ENCODE data around the gene ERI2.
A peak's percentile ranks its signal among the peaks of the same experiment; 100 is the strongest.

DNA sequence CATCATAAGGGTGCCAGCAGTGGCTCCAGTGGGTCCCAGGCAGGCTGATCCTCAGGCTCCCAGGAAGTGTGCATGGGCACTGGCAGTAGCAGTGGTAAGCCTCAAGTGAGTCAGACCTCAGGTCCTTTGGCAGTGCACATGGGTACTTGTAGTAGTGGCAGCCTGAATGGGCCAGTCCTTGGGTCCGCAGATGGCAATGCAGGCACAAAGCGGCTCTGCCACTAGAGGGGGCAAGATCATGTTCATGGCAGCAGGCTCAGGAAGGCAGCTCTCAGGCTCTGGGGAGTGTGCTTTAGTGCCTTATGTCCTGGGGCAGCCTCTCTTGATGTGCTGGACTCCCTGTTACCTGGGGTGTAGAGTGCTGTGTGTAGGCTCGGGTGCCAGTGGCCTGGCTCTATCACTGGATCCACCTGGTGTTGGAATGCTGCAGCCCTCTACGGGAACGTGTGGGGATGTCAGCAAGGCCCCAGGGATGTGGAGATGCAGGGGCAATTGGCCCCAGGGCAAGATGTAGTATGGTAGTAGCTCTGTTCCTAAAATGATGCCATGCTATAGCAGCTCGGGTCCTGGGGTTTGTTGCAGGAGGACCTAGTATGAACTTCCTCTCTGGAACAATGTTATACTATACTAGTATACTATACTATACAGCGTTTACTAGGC is 31.4 kb downstream of the ERI2 start:
- TF ChIP-seq, protein P1, sequence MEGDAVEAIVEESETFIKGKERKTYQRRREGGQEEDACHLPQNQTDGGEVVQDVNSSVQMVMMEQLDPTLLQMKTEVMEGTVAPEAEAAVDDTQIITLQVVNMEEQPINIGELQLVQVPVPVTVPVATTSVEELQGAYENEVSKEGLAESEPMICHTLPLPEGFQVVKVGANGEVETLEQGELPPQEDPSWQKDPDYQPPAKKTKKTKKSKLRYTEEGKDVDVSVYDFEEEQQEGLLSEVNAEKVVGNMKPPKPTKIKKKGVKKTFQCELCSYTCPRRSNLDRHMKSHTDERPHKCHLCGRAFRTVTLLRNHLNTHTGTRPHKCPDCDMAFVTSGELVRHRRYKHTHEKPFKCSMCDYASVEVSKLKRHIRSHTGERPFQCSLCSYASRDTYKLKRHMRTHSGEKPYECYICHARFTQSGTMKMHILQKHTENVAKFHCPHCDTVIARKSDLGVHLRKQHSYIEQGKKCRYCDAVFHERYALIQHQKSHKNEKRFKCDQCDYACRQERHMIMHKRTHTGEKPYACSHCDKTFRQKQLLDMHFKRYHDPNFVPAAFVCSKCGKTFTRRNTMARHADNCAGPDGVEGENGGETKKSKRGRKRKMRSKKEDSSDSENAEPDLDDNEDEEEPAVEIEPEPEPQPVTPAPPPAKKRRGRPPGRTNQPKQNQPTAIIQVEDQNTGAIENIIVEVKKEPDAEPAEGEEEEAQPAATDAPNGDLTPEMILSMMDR (IDR thresholded peaks at IDR 0.05) = peak in 1 of 4 experiments; percentile 18
- TF ChIP-seq POLR2AphosphoS5 (IDR thresholded peaks at IDR 0.05) (no peak), POLR2A (IDR thresholded peaks at IDR 0.05) (no peak)
